ENCODE measurements around the gene ATG12. TPM values are rescaled to one million over a fixed set of nuclear protein-coding genes. Genes with fewer than 3 reads are reported as not detected.

The ATG12 gene
- total and polyA plus RNA-seq, 8 donors = 13.0 to 28.4 (median 15.4) TPM

GRCh38 chr5:115850744-115851416 is 9.5 kb upstream of the ATG12 start:
- peaks cover 9 to 19% (median 16%) of the 10 kb centered on the region in 3 donors for H3K4me1 ChIP-seq

GRCh38 chr5:115849258-115849798 is 8.0 kb upstream of the ATG12 start:
- no peak overlapping the region for H3K4me3 ChIP-seq
- 87 to 91% methylated on average over 3 of the region's 3 CpGs for WGBS, 2 donors
- DNase-seq = no peak
- intact Hi-C loops (cut with DNase I) = no loop called here
- no peak for FAIRE-seq
- no peaks in the 10 kb centered on the region for H3K9me3 ChIP-seq
- H3K27ac ChIP-seq = no peak overlapping the region
- no peak for TF ChIP-seq CTCF (IDR thresholded peaks at IDR 0.05)
- peaks cover 11 to 22% (median 16%) of the 10 kb centered on the region in 3 donors for H3K4me1 ChIP-seq
- H3K27me3 ChIP-seq = no peaks in the 10 kb centered on the region
- ATAC-seq = no peak
- no peaks in the 10 kb centered on the region for H3K36me3 ChIP-seq

More at GRCh38 chr5:115850744-115851416, 9.5 kb upstream of the ATG12 start:
- no peak overlapping the region for H3K4me3 ChIP-seq
- intact Hi-C loops (cut with DNase I) = no loop called here
- peak in 2 of 4 donors; percentile 45 to 60 for ATAC-seq
- 36 to 45% methylated on average over 4 of the region's 4 CpGs for WGBS, 2 donors
- no peak for TF ChIP-seq CTCF (IDR thresholded peaks at IDR 0.05)
- no peak for FAIRE-seq
- H3K27me3 ChIP-seq = no peaks in the 10 kb centered on the region
- no peak for DNase-seq
- H3K36me3 ChIP-seq = no peaks in the 10 kb centered on the region
- no peak overlapping the region for H3K27ac ChIP-seq
- H3K9me3 ChIP-seq = no peaks in the 10 kb centered on the region

- H3K36me3 ChIP-seq = no peaks in the 10 kb centered on the region
- intact Hi-C loops (cut with DNase I) = no loop called here
- TF ChIP-seq CTCF (IDR thresholded peaks at IDR 0.05) = no peak
- no peak overlapping the region for H3K4me3 ChIP-seq
- FAIRE-seq = no peak
- no peak overlapping the region for H3K27ac ChIP-seq
- peaks cover 16 to 36% (median 24%) of the 10 kb centered on the region in 3 donors for H3K4me1 ChIP-seq
- H3K9me3 ChIP-seq = no peaks in the 10 kb centered on the region
- WGBS, 2 donors = 81% methylated on average over 7 of the region's 7 CpGs
- no peak for DNase-seq
- no peak for ATAC-seq
- no peaks in the 10 kb centered on the region for H3K27me3 ChIP-seq
These were observed 5.9 kb upstream of the ATG12 start for GRCh38 chr5:115847290-115847689.

- Histone ChIP-seq H3K27ac (no peak overlapping the region), H3K4me3 (no peak overlapping the region), H3K36me3 (no peaks in the 10 kb centered on the region), H3K9me3 (no peaks in the 10 kb centered on the region), H3K4me1 (peaks cover 24 to 38% (median 27%) of the 10 kb centered on the region in 3 donors), H3K27me3 (no peaks in the 10 kb centered on the region)
- FAIRE-seq (no peak), ATAC-seq (no peak), DNase-seq (no peak)
- intact Hi-C loops (cut with DNase I) = loop anchor here in 1 of 3 donors (5.0 kb wide), 1 partner anchor 212 kb away; no protein-coding TSS in a partner anchor
- no peak for TF ChIP-seq CTCF (IDR thresholded peaks at IDR 0.05)
- WGBS, 2 donors = 56 to 76% methylated on average over 7 of the region's 7 CpGs
These were observed 3.0 kb upstream of the ATG12 start for GRCh38 chr5:115844321-115844817.
